Gastroesophageal sphincter (tissue), 3 donors: ENCODE results near the gene SPOCK2.

Experiments used
- CTCF ChIP-seq, 4 experiments: fragments of 200-600 bp in 2 of 4; fragments of 450-650 bp in 2 of 4; sonication (generic) in 1 of 4; IDR thresholded peaks; one replicate each; pipeline ENCODE4 v1.5.1; 2017 to 2019; ENCODE audit warnings: antibody characterized with exemption in 4 of 4, mild to moderate bottlenecking in 2 of 4, moderate library complexity in 2 of 4
- EP300 ChIP-seq: sonication (generic); formaldehyde crosslinking; IDR thresholded peaks from one replicate; pipeline ENCODE4 v1.6.1; 2017; ENCODE audit warnings: antibody characterized with exemption, mild to moderate bottlenecking
- POLR2A ChIP-seq, 2 donors: fragments of 450-650 bp; IDR thresholded peaks; one replicate each; pipeline ENCODE4 v1.6.1; 2017; ENCODE audit warnings: antibody characterized with exemption in 2 of 2, mild to moderate bottlenecking in 2 of 2, moderate library complexity in 1 of 2
- POLR2AphosphoS5 ChIP-seq: sonication (generic); formaldehyde crosslinking; IDR thresholded peaks from one replicate; pipeline ENCODE4 v1.6.1; 2017; ENCODE audit warnings: antibody characterized with exemption

DNA sequence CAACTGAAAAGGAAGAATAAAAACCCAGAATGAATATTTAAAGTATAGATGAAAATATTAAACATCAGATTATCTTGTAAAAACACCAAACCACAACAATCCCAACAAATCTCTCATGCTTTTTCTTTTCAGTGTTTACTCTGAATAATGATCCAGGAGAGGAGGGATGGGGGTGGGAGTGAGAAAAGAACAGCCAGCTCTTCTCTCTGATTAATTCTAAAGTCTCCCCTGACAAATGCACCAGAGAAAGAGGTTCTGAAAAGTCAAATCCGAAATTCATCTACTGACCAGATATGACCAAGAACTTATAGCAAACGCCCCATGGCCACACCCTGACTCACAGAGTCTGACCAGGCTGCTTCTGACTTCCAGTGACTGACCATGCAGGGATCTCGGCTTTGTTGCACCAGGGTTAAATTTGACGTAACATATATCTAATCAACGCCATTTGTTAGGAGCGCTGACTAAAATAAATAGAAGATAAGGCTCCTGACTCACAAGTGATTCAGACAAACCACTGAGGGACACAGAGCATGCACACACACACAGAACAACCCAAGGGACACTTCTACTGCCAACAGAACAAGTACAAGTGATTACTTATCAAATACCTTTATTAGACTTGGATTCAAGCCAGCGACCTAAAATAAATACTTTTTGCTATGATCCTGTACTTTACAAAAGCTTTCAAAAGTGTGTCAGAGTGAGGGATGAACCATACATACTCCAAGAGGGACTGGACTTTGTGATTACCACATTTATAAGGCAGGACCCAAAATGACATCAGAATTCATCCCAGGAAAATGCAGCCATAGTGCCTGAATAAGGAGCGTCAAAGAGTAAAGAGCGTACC, 9.3 kb upstream of the SPOCK2 start:
- no peak for TF ChIP-seq CTCF (IDR thresholded peaks at IDR 0.05)
- no peak for TF ChIP-seq EP300
- TF ChIP-seq POLR2AphosphoS5, result no peak
- TF ChIP-seq POLR2A (IDR thresholded peaks at IDR 0.05), result no peak
